Effector memory CD8-positive, alpha-beta T cell (primary cell): ENCODE results near the gene CHI3L2.

Source experiments
- ATAC-seq: fragments of 150-1000 bp; cut with Tn5 transposase; replicated peaks from 2 replicates; pipeline ENCODE4 v1.10.0; 2021; ENCODE audit warnings: mild to moderate bottlenecking, moderate library complexity
- DNase-seq, 3 experiments: peaks; one replicate each; pipeline ENCODE4 v3.0.0; 2021
- H3K27ac Mint-ChIP-seq, 2 donors: one replicate each; pipeline ENCODE4 v1.8.0; 2022; ENCODE audit warnings: mild to moderate bottlenecking in 2 of 2, mixed read lengths in 2 of 2, moderate library complexity in 2 of 2
- H3K27me3 Mint-ChIP-seq, 2 donors: one replicate each; pipeline ENCODE4 v1.8.0; 2022; ENCODE audit warnings: mixed read lengths in 2 of 2
- H3K36me3 Mint-ChIP-seq: one replicate; pipeline ENCODE4 v1.8.0; 2022; ENCODE audit warnings: mild to moderate bottlenecking, moderate library complexity, mixed read lengths; ENCODE audit not compliant: insufficient read depth
- H3K4me1 Mint-ChIP-seq, 2 donors: one replicate each; pipeline ENCODE4 v1.8.0; 2022; ENCODE audit warnings: low read depth in 2 of 2, mixed read lengths in 2 of 2
- H3K4me3 Mint-ChIP-seq, 2 donors: one replicate each; pipeline ENCODE4 v1.8.0; 2022; ENCODE audit warnings: mild to moderate bottlenecking in 2 of 2, mixed read lengths in 2 of 2, moderate library complexity in 2 of 2
- H3K9me3 Mint-ChIP-seq, 2 donors: one replicate each; pipeline ENCODE4 v1.8.0; 2022; ENCODE audit warnings: mixed read lengths in 2 of 2

The CHI3L2 gene

GRCh38 chr1:111219557-111220286 lies 7.8 kb upstream of the CHI3L2 start:
- peaks cover 30% of the 10 kb centered on the region for H3K36me3 Mint-ChIP-seq
- peak overlapping the region; percentile 77 to 83 for H3K4me3 Mint-ChIP-seq
- H3K27ac Mint-ChIP-seq, result peak overlapping the region; percentile 95 to 99
- peak; percentile 11 for ATAC-seq
- H3K27me3 Mint-ChIP-seq, result peaks cover 0 to 6% of the 10 kb centered on the region in 2 donors
- no peak for DNase-seq
- peaks cover 82 to 90% of the 10 kb centered on the region in 2 donors for H3K4me1 Mint-ChIP-seq
- H3K9me3 Mint-ChIP-seq, result peaks cover 2 to 9% of the 10 kb centered on the region in 2 donors

- H3K36me3 Mint-ChIP-seq, result peaks cover 24% of the 10 kb centered on the region
- H3K4me1 Mint-ChIP-seq, result peaks cover 79 to 90% of the 10 kb centered on the region in 2 donors
- peak overlapping the region; percentile 77 to 83 for H3K4me3 Mint-ChIP-seq
- DNase-seq (no peak), ATAC-seq (no peak)
- H3K27me3 Mint-ChIP-seq, result peaks cover 0 to 6% of the 10 kb centered on the region in 2 donors
- peaks cover 2 to 9% of the 10 kb centered on the region in 2 donors for H3K9me3 Mint-ChIP-seq
- H3K27ac Mint-ChIP-seq, result peak overlapping the region; percentile 95 to 99
Measured at GRCh38 chr1:111220302-111220890, 7.1 kb upstream of the CHI3L2 start.

- Mint-ChIP-seq H3K4me1 (peaks cover 81 to 90% of the 10 kb centered on the region in 2 donors), H3K36me3 (peaks cover 15% of the 10 kb centered on the region), H3K9me3 (peaks cover 0 to 9% of the 10 kb centered on the region in 2 donors), H3K27ac (peak overlapping the region; percentile 95 to 99), H3K4me3 (peak overlapping the region; percentile 77 to 83), H3K27me3 (no peaks in the 10 kb centered on the region)
- no peak for ATAC-seq
- DNase-seq, result no peak
Measured at GRCh38 chr1:111221276-111221632, 6.3 kb upstream of the CHI3L2 start.

GRCh38 chr1:111221633-111222291 lies 5.8 kb upstream of the CHI3L2 start:
- no peaks in the 10 kb centered on the region for H3K27me3 Mint-ChIP-seq
- peak in 2 of 3 experiments; percentile 38 to 40 for DNase-seq
- peak overlapping the region; percentile 77 to 83 for H3K4me3 Mint-ChIP-seq
- ATAC-seq, result peak; percentile 40
- peaks cover 81 to 90% of the 10 kb centered on the region in 2 donors for H3K4me1 Mint-ChIP-seq
- H3K27ac Mint-ChIP-seq, result peak overlapping the region; percentile 95 to 99
- H3K36me3 Mint-ChIP-seq, result peaks cover 12% of the 10 kb centered on the region
- H3K9me3 Mint-ChIP-seq, result peaks cover 0 to 9% of the 10 kb centered on the region in 2 donors

GRCh38 chr1:111222308-111223125 lies 5.0 kb upstream of the CHI3L2 start:
- peaks cover 0 to 9% of the 10 kb centered on the region in 2 donors for H3K9me3 Mint-ChIP-seq
- ATAC-seq, result peak; percentile 32
- peak overlapping the region; percentile 77 to 83 for H3K4me3 Mint-ChIP-seq
- peaks cover 11% of the 10 kb centered on the region for H3K36me3 Mint-ChIP-seq
- H3K4me1 Mint-ChIP-seq, result peaks cover 80 to 90% of the 10 kb centered on the region in 2 donors
- H3K27me3 Mint-ChIP-seq, result no peaks in the 10 kb centered on the region
- peak; percentile 72 to 75 (median 72) for DNase-seq
- peak overlapping the region; percentile 95 to 99 for H3K27ac Mint-ChIP-seq

GRCh38 chr1:111223126-111223685 lies 4.3 kb upstream of the CHI3L2 start:
- peak overlapping the region; percentile 95 to 99 for H3K27ac Mint-ChIP-seq
- peaks cover 78 to 90% of the 10 kb centered on the region in 2 donors for H3K4me1 Mint-ChIP-seq
- H3K9me3 Mint-ChIP-seq, result peaks cover 0 to 2% of the 10 kb centered on the region in 2 donors
- no peaks in the 10 kb centered on the region for H3K27me3 Mint-ChIP-seq
- H3K36me3 Mint-ChIP-seq, result peaks cover 11% of the 10 kb centered on the region
- DNase-seq (no peak), ATAC-seq (no peak)
- H3K4me3 Mint-ChIP-seq, result peak overlapping the region; percentile 77 to 83

GRCh38 chr1:111225091-111225490 lies 2.4 kb upstream of the CHI3L2 start:
- peak overlapping the region; percentile 65 to 81 for H3K4me3 Mint-ChIP-seq
- H3K27ac Mint-ChIP-seq, result peak overlapping the region; percentile 84 to 98
- no peak for ATAC-seq
- no peaks in the 10 kb centered on the region for H3K27me3 Mint-ChIP-seq
- peaks cover 69 to 82% of the 10 kb centered on the region in 2 donors for H3K4me1 Mint-ChIP-seq
- no peaks in the 10 kb centered on the region for H3K9me3 Mint-ChIP-seq
- H3K36me3 Mint-ChIP-seq, result peaks cover 11% of the 10 kb centered on the region
- DNase-seq, result no peak

GRCh38 chr1:111225717-111226400 lies 1.7 kb upstream of the CHI3L2 start:
- H3K4me1 Mint-ChIP-seq, result peaks cover 64 to 78% of the 10 kb centered on the region in 2 donors
- H3K9me3 Mint-ChIP-seq, result no peaks in the 10 kb centered on the region
- peak; percentile 44 for ATAC-seq
- H3K27ac Mint-ChIP-seq, result peak overlapping the region; percentile 84 to 98
- no peaks in the 10 kb centered on the region for H3K27me3 Mint-ChIP-seq
- H3K36me3 Mint-ChIP-seq, result peaks cover 11% of the 10 kb centered on the region
- DNase-seq, result no peak
- H3K4me3 Mint-ChIP-seq, result peak overlapping the region; percentile 65 to 81

- Mint-ChIP-seq H3K4me1 (peaks cover 50 to 61% of the 10 kb centered on the region in 2 donors), H3K4me3 (peak overlapping the region in 1 of 2 donors; percentile 81), H3K27ac (peak overlapping the region; percentile 84 to 98), H3K9me3 (no peaks in the 10 kb centered on the region), H3K27me3 (no peaks in the 10 kb centered on the region), H3K36me3 (peaks cover 4% of the 10 kb centered on the region)
- ATAC-seq (no peak), DNase-seq (no peak)
Measured at GRCh38 chr1:111227851-111228747, 586 bp downstream of the CHI3L2 start.

GRCh38 chr1:111228748-111229126 lies 1.2 kb downstream of the CHI3L2 start:
- ATAC-seq (no peak), DNase-seq (no peak)
- H3K27me3 Mint-ChIP-seq, result no peaks in the 10 kb centered on the region
- peaks cover 4% of the 10 kb centered on the region for H3K36me3 Mint-ChIP-seq
- H3K27ac Mint-ChIP-seq, result peak overlapping the region in 1 of 2 donors; percentile 98
- H3K4me3 Mint-ChIP-seq, result peak overlapping the region in 1 of 2 donors; percentile 69
- H3K4me1 Mint-ChIP-seq, result peaks cover 45 to 56% of the 10 kb centered on the region in 2 donors
- H3K9me3 Mint-ChIP-seq, result no peaks in the 10 kb centered on the region

GRCh38 chr1:111232134-111232533 lies 4.6 kb downstream of the CHI3L2 start:
- Mint-ChIP-seq H3K36me3 (peaks cover 4% of the 10 kb centered on the region), H3K4me1 (peaks cover 24 to 31% of the 10 kb centered on the region in 2 donors), H3K4me3 (peak overlapping the region in 1 of 2 donors; percentile 26), H3K9me3 (no peaks in the 10 kb centered on the region), H3K27me3 (no peaks in the 10 kb centered on the region), H3K27ac (no peak overlapping the region)
- ATAC-seq, result no peak
- DNase-seq, result no peak
